K562 (cell line): ENCODE results near the gene ORC3. TPM values are rescaled to one million over a fixed set of nuclear protein-coding genes. Genes with fewer than 3 reads are reported as not detected.

Experiments
- ARID3A ChIP-seq: IDR thresholded peaks from 2 replicates; pipeline ENCODE4 v1.6.1; 2012; ENCODE audit warnings: low read depth, low read length, improper control_type of control experiment, borderline replicate concordance
- CBX5 ChIP-seq: IDR thresholded peaks from 2 replicates; pipeline ENCODE4 v1.6.1; 2014; ENCODE audit warnings: low read depth, borderline replicate concordance
- CCNT2 ChIP-seq: IDR thresholded peaks from 2 replicates; pipeline ENCODE4 v1.6.1; 2011; ENCODE audit warnings: borderline replicate concordance, low read depth, mild to moderate bottlenecking, moderate library complexity, mixed read lengths, low read length; ENCODE audit not compliant: insufficient read length; ENCODE audit errors: extremely low read depth
- CEBPZ ChIP-seq: fragments of 150-350 bp; IDR thresholded peaks from 2 replicates; pipeline ENCODE4 v1.6.1; 2014; ENCODE audit warnings: low read depth, mild to moderate bottlenecking, low read length, borderline replicate concordance
- CHD2 ChIP-seq: IDR thresholded peaks from 2 replicates; pipeline ENCODE4 v1.6.1; 2011; ENCODE audit warnings: low read depth, low read length
- ESRRA ChIP-seq: fragments of 450-650 bp; IDR thresholded peaks from 2 replicates; pipeline ENCODE4 v1.6.1; 2014; ENCODE audit warnings: low read depth, mild to moderate bottlenecking, moderate library complexity, borderline replicate concordance
- FOXA3 ChIP-seq, 2 experiments: fragments of 450-650 bp in 1 of 2; sonication (generic) in 1 of 2; formaldehyde crosslinking; IDR thresholded peaks in 1 of 2; conservative IDR thresholded peaks in 1 of 2; 2 replicates each; pipeline versions ENCODE4 v1.4.0 to v1.8.0; 2020 to 2022; ENCODE audit warnings: mild to moderate bottlenecking in 2 of 2, missing genetic modification reagents in 1 of 2
- MCM7 ChIP-seq, 2 experiments: fragments of 450-650 bp; IDR thresholded peaks; 2 replicates each; pipeline ENCODE4 v1.6.1; 2016 to 2018
- MTA2 ChIP-seq: fragments of 450-650 bp; IDR thresholded peaks from 2 replicates; pipeline ENCODE4 v1.6.1; 2016; ENCODE audit warnings: low read depth
- PHF8 ChIP-seq: fragments of 200-600 bp; sonication (generic); IDR thresholded peaks from 2 replicates; pipeline ENCODE4 v1.6.1; 2012; ENCODE audit warnings: mixed run types, mild to moderate bottlenecking, inconsistent platforms, low read length, moderate library complexity, borderline replicate concordance
- RBM34 ChIP-seq: fragments of 200-400 bp; formaldehyde crosslinking; IDR thresholded peaks from 2 replicates; pipeline ENCODE4 v1.6.1; 2018; ENCODE audit warnings: low read length, borderline replicate concordance; ENCODE audit not compliant: insufficient read depth
- SIN3A ChIP-seq, 2 experiments: fragments of 150-350 bp in 1 of 2; IDR thresholded peaks; 2 replicates each; pipeline ENCODE4 v1.6.1; 2011 to 2016; ENCODE audit warnings: borderline replicate concordance in 2 of 2, low read depth in 2 of 2, low read length in 2 of 2, mild to moderate bottlenecking in 2 of 2, moderate library complexity in 2 of 2; ENCODE audit not compliant: control insufficient read depth in 1 of 2
- SP2 ChIP-seq: IDR thresholded peaks from 2 replicates; pipeline ENCODE4 v1.6.1; 2011; ENCODE audit warnings: mild to moderate bottlenecking, low read depth, low read length, moderate library complexity; ENCODE audit not compliant: poor library complexity, severe bottlenecking; ENCODE audit errors: extremely low read depth
- ZNF134 ChIP-seq: fragments of 250-450 bp; sonication (Bioruptor Pico); conservative IDR thresholded peaks from 2 replicates; pipeline ENCODE4 v1.4.0; 2020
- ZNF316 ChIP-seq: fragments of 450-650 bp; IDR thresholded peaks from 2 replicates; pipeline ENCODE4 v1.6.1; 2016
- polyA plus RNA-seq, 8 experiments: library from polyadenylated mRNA; depleted of rRNA in 4 of 8; stranded (reverse) in 5 of 8; unstranded in 3 of 8; fragments of >200 nt; fragmentation: Nextera tagmentation in 2 of 8; fragmentation: Illumina TruSeq in 1 of 8; extraction: Ambion mirVana in 2 of 8; extraction: Trizol in 1 of 8; gene quantifications; 2 replicates each; pipeline versions ENCODE4 v1.2.1 to v1.2.3, GENCODE V29; 2011 to 2014; ENCODE audit warnings: inconsistent platforms in 1 of 8, missing spikeins in 1 of 8
- total RNA-seq, 7 experiments: library from RNA; depleted of rRNA in 6 of 7; stranded (reverse); fragments of >200 nt in 6 of 7; fragmentation: Illumina TruSeq in 2 of 7; extraction: Trizol in 2 of 7; gene quantifications; 2 replicates each; pipeline versions ENCODE4 v1.2.1 to v1.2.3, GENCODE V29; 2011 to 2021; ENCODE audit warnings: low replicate concordance in 1 of 7
- TF ChIP-seq, protein P1 (sequence below): sonication (generic); formaldehyde crosslinking; IDR thresholded peaks from 2 replicates; pipeline ENCODE4 v1.8.0; 2022; ENCODE audit warnings: mild to moderate bottlenecking, missing genetic modification reagents

ORC3 gene
- total and polyA plus RNA-seq, 9 of the 15 experiments (the other 6 are each of a cell fraction or from before 2014, with no cell fraction given): 28.8 to 159 (median 74.8) TPM

- TF ChIP-seq ESRRA (peak; percentile 57; the same call in 1 of the 2 replicates), MTA2 (peak; percentile 58), MCM7 (IDR thresholded peaks at IDR 0.05) (no peak), SIN3A (IDR thresholded peaks at IDR 0.05; ENCODE audit: borderline replicate concordance in 2 of 2, control insufficient read depth in 1 of 2, low read depth in 2 of 2, low read length in 2 of 2) (peak; percentile 86 to 94; a peak in 3 of 4 replicates), CBX5 (0 out of 2 replicates have a peak, but pooled peaks have one; percentile 13), ARID3A (no peak), CEBPZ (0 out of 2 replicates have a peak, but pooled peaks have one; percentile 27), ZNF316 (peak; percentile 65), FOXA3 (CRISPR knock-in tag; conservative IDR thresholded peaks at IDR 0.05 in 1 of 2, IDR thresholded peaks at IDR 0.05 in 1 of 2) (peak in 1 of 2 experiments; percentile 64; a peak in 1 of 4 replicates), CHD2 (peak; percentile 74), ZNF134 (no peak), SP2 (peak; percentile 64), PHF8 (peak; percentile 98), CCNT2 (peak; percentile 19), RBM34 (no peak)
- TF ChIP-seq, protein P1, sequence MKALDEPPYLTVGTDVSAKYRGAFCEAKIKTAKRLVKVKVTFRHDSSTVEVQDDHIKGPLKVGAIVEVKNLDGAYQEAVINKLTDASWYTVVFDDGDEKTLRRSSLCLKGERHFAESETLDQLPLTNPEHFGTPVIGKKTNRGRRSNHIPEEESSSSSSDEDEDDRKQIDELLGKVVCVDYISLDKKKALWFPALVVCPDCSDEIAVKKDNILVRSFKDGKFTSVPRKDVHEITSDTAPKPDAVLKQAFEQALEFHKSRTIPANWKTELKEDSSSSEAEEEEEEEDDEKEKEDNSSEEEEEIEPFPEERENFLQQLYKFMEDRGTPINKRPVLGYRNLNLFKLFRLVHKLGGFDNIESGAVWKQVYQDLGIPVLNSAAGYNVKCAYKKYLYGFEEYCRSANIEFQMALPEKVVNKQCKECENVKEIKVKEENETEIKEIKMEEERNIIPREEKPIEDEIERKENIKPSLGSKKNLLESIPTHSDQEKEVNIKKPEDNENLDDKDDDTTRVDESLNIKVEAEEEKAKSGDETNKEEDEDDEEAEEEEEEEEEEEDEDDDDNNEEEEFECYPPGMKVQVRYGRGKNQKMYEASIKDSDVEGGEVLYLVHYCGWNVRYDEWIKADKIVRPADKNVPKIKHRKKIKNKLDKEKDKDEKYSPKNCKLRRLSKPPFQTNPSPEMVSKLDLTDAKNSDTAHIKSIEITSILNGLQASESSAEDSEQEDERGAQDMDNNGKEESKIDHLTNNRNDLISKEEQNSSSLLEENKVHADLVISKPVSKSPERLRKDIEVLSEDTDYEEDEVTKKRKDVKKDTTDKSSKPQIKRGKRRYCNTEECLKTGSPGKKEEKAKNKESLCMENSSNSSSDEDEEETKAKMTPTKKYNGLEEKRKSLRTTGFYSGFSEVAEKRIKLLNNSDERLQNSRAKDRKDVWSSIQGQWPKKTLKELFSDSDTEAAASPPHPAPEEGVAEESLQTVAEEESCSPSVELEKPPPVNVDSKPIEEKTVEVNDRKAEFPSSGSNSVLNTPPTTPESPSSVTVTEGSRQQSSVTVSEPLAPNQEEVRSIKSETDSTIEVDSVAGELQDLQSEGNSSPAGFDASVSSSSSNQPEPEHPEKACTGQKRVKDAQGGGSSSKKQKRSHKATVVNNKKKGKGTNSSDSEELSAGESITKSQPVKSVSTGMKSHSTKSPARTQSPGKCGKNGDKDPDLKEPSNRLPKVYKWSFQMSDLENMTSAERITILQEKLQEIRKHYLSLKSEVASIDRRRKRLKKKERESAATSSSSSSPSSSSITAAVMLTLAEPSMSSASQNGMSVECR (CRISPR knock-in tag): peak; percentile 89
These were observed at the start of gene ORC3, which contains the start of gene RARS2 (continued) for GRCh38 chr6:87589693-87590416.
